Progenitor cell of endocrine pancreas (in vitro differentiated cells): ENCODE data around the gene EDIL3. TPM values are rescaled to one million over a fixed set of nuclear protein-coding genes. Genes with fewer than 3 reads are reported as not detected.

ENCODE experiments used
- DNase-seq: peaks from one replicate; pipeline ENCODE4 v3.0.0; 2021; ENCODE audit warnings: low spot score; ENCODE audit not compliant: unreplicated experiment
- H3K27ac Mint-ChIP-seq: 2 replicates; pipeline ENCODE4 v1.8.0; 2021; ENCODE audit warnings: mild to moderate bottlenecking, moderate library complexity, mixed read lengths
- H3K27me3 Mint-ChIP-seq: 2 replicates; pipeline ENCODE4 v1.8.0; 2021; ENCODE audit warnings: mixed read lengths
- H3K36me3 Mint-ChIP-seq: 2 replicates; pipeline ENCODE4 v1.8.0; 2022; ENCODE audit warnings: mixed read lengths; ENCODE audit not compliant: insufficient read depth
- H3K4me1 Mint-ChIP-seq: 2 replicates; pipeline ENCODE4 v1.8.0; 2021; ENCODE audit warnings: low read depth, mixed read lengths
- H3K4me3 Mint-ChIP-seq: 2 replicates; pipeline ENCODE4 v1.8.0; 2021; ENCODE audit warnings: low read depth, mild to moderate bottlenecking, moderate library complexity, mixed read lengths
- H3K9me3 Mint-ChIP-seq: 2 replicates; pipeline ENCODE4 v1.8.0; 2021; ENCODE audit warnings: low read depth, mixed read lengths
- CTCF ChIP-seq: fragments of 200-600 bp; sonication (generic); IDR thresholded peaks from one replicate; pipeline ENCODE4 v1.5.0; 2021; ENCODE audit warnings: antibody characterized with exemption, mild to moderate bottlenecking; ENCODE audit not compliant: unreplicated experiment
- total RNA-seq: library from RNA; stranded (reverse); gene quantifications from 2 replicates; pipeline ENCODE4 v1.2.1, GENCODE V29; 2021

The EDIL3 gene
- total RNA-seq, 1 donor from 2014 or later, result 4.8 TPM

GRCh38 chr5:83937837-83938236 is 446.8 kb downstream of the EDIL3 start:
- no peak for TF ChIP-seq CTCF
- Mint-ChIP-seq H3K9me3 (no peaks in the 10 kb centered on the region), H3K4me3 (no peak overlapping the region), H3K27ac (no peak overlapping the region), H3K27me3 (no peaks in the 10 kb centered on the region), H3K36me3 (no peaks in the 10 kb centered on the region), H3K4me1 (no peaks in the 10 kb centered on the region)
- DNase-seq, result no peak

- Mint-ChIP-seq H3K9me3 (peaks cover 5% of the 10 kb centered on the region), H3K4me3 (no peak overlapping the region), H3K27ac (no peak overlapping the region), H3K27me3 (peaks cover 13% of the 10 kb centered on the region), H3K36me3 (no peaks in the 10 kb centered on the region), H3K4me1 (no peaks in the 10 kb centered on the region)
- DNase-seq, result no peak
- no peak for TF ChIP-seq CTCF
Measured at GRCh38 chr5:83931969-83932368, 452.7 kb downstream of the EDIL3 start.

GRCh38 chr5:83927140-83927733 is 457.4 kb downstream of the EDIL3 start:
- H3K36me3 Mint-ChIP-seq, result no peaks in the 10 kb centered on the region
- H3K27ac Mint-ChIP-seq, result no peak overlapping the region
- H3K4me1 Mint-ChIP-seq, result peaks cover 4% of the 10 kb centered on the region
- no peak overlapping the region for H3K4me3 Mint-ChIP-seq
- peak; percentile 91 for TF ChIP-seq CTCF
- H3K27me3 Mint-ChIP-seq, result peaks cover 42% of the 10 kb centered on the region
- peaks cover 1% of the 10 kb centered on the region for H3K9me3 Mint-ChIP-seq
- DNase-seq, result peak; percentile 70

- H3K27ac Mint-ChIP-seq, result no peak overlapping the region
- H3K36me3 Mint-ChIP-seq, result no peaks in the 10 kb centered on the region
- peaks cover 4% of the 10 kb centered on the region for H3K4me1 Mint-ChIP-seq
- no peak for TF ChIP-seq CTCF
- no peak for DNase-seq
- H3K27me3 Mint-ChIP-seq, result peaks cover 55% of the 10 kb centered on the region
- no peaks in the 10 kb centered on the region for H3K9me3 Mint-ChIP-seq
- H3K4me3 Mint-ChIP-seq, result no peak overlapping the region
Measured at GRCh38 chr5:83925955-83926337, 458.7 kb downstream of the EDIL3 start.

- peaks cover 57% of the 10 kb centered on the region for H3K27me3 Mint-ChIP-seq
- H3K27ac Mint-ChIP-seq, result no peak overlapping the region
- no peak for DNase-seq
- H3K36me3 Mint-ChIP-seq, result no peaks in the 10 kb centered on the region
- TF ChIP-seq CTCF, result no peak
- H3K9me3 Mint-ChIP-seq, result no peaks in the 10 kb centered on the region
- no peak overlapping the region for H3K4me3 Mint-ChIP-seq
- H3K4me1 Mint-ChIP-seq, result peaks cover 4% of the 10 kb centered on the region
Measured at GRCh38 chr5:83925321-83925954, 459.2 kb downstream of the EDIL3 start.
